HG02623 (cell line): ENCODE results near the gene LAMP2.
"Not testable (repeated sequence)": the region's sequence is repeated elsewhere in the genome, so short reads cannot be mapped to it uniquely, and the experiment has no call there.

Source experiments
- ATAC-seq: cut with Tn5 transposase; IDR thresholded peaks from one replicate; pipeline ENCODE4 v1.9.1; 2021; ENCODE audit warnings: moderate library complexity; ENCODE audit not compliant: unreplicated experiment

The LAMP2 gene

GRCh38 chrX:120468825-120469525 is at the start of gene LAMP2:
LAMP2 (minus strand) TSS chrX:120469296; CDS start chrX:120469169, 127 bp downstream.
- peak; percentile 97 for ATAC-seq

GRCh38 chrX:120517936-120518335 is 48.8 kb upstream of the LAMP2 start:
- ATAC-seq, result no peak

GRCh38 chrX:120514236-120514635 is 45.1 kb upstream of the LAMP2 start:
- ATAC-seq, result no peak

- no peak for ATAC-seq
Observed at GRCh38 chrX:120512627-120513026, 43.5 kb upstream of the LAMP2 start.

- ATAC-seq, result no peak
Observed at GRCh38 chrX:120512222-120512621, 43.1 kb upstream of the LAMP2 start.

GRCh38 chrX:120504569-120504968 is 35.5 kb upstream of the LAMP2 start:
- no peak for ATAC-seq

- no peak for ATAC-seq
Observed at GRCh38 chrX:120499301-120500072, 30.4 kb upstream of the LAMP2 start.

GRCh38 chrX:120490119-120490518 is 21.0 kb upstream of the LAMP2 start:
- ATAC-seq, result not testable (repeated sequence)

- ATAC-seq, result no peak
Observed at GRCh38 chrX:120486786-120487185, 17.7 kb upstream of the LAMP2 start.

GRCh38 chrX:120485638-120486520 is 16.8 kb upstream of the LAMP2 start:
- peak; percentile 82 for ATAC-seq

- no peak for ATAC-seq
Observed at GRCh38 chrX:120485315-120485637, 16.2 kb upstream of the LAMP2 start.

- no peak for ATAC-seq
Observed at GRCh38 chrX:120477453-120477852, 8.4 kb upstream of the LAMP2 start.

GRCh38 chrX:120476714-120477113 is 7.6 kb upstream of the LAMP2 start:
- no peak for ATAC-seq

- not testable (repeated sequence) for ATAC-seq
Observed at GRCh38 chrX:120475447-120475846, 6.4 kb upstream of the LAMP2 start.

GRCh38 chrX:120474085-120474484 is 5.0 kb upstream of the LAMP2 start:
- ATAC-seq, result no peak

GRCh38 chrX:120469657-120470056 is 561 bp upstream of the LAMP2 start:
- not testable (repeated sequence) for ATAC-seq

GRCh38 chrX:120468479-120468824 is 644 bp downstream of the LAMP2 start:
- ATAC-seq, result no peak

- no peak for ATAC-seq
Observed at GRCh38 chrX:120468071-120468470, 1.0 kb downstream of the LAMP2 start.

GRCh38 chrX:120464411-120464810 is 4.7 kb downstream of the LAMP2 start:
- ATAC-seq, result no peak

GRCh38 chrX:120463241-120463640 is 5.9 kb downstream of the LAMP2 start:
- no peak for ATAC-seq

- ATAC-seq, result no peak
Observed at GRCh38 chrX:120462370-120462769, 6.7 kb downstream of the LAMP2 start.

GRCh38 chrX:120459309-120459708 is 9.8 kb downstream of the LAMP2 start:
- ATAC-seq, result no peak
